AG10803 (cell line): ENCODE data around the gene ZNF764.

ENCODE experiments used
- DNase-seq: peaks from one replicate; pipeline ENCODE4 v3.0.0; 2010; ENCODE audit warnings: low read depth
- H3K4me3 ChIP-seq: 2 replicates; pipeline ENCODE4 v1.5.1; 2011; ENCODE audit warnings: mild to moderate bottlenecking, low read length, control low read depth
- TF ChIP-seq, protein P1 (sequence below): conservative IDR thresholded peaks from 2 replicates; pipeline ENCODE4 v1.5.1; 2011; ENCODE audit warnings: mild to moderate bottlenecking, low read length, control low read depth, inconsistent platforms

Gene ZNF764

DNA sequence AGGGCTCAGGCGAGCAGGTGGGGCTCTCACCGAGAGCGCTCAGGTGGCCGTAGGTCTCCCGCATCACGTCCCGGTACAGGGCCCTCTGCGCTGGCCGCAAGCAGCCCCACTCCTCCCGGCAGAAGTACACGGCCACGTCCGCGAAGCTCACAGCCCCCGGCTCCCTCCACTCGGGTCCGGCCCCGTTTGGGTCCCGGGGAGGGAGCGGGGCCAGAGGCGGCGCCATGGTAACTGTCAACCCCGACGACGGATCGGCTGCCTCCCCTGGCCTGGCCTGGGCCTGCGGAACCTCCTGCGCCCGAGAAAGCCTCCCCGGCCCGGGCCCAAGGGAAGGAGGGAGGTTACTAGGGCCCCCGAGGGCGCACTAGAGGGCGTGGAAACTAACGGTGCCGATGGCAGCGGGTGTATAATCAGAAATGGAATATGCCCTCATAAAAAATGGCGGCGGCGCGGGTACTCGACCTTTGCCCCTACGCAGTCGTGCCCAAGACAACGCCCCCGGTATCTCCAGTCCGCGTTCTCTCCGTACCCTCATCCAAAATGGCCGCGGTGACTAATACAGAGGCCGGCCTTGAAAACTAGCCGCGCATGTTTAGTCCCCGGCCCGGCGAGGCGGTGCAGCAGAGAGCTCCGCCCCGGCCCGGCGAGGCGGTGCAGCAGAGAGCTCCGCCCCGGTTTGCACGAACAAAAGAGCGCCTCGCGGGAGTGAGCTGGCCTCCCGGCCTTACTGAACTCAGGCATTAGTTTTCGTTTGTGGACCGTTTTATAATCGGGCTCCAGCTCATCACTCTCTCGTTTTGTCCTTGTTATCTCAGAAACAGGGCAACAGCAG lies at the start of gene ZNF764:
TSS of gene ZNF764 (minus strand) at position 418 of the 832 bp plus-strand sequence. CDS start at position 226, 192 bp downstream.
- H3K4me3 ChIP-seq: peak within 1 kb of the TSS; percentile 76
- DNase-seq: peak; percentile 97
- TF ChIP-seq, protein P1, sequence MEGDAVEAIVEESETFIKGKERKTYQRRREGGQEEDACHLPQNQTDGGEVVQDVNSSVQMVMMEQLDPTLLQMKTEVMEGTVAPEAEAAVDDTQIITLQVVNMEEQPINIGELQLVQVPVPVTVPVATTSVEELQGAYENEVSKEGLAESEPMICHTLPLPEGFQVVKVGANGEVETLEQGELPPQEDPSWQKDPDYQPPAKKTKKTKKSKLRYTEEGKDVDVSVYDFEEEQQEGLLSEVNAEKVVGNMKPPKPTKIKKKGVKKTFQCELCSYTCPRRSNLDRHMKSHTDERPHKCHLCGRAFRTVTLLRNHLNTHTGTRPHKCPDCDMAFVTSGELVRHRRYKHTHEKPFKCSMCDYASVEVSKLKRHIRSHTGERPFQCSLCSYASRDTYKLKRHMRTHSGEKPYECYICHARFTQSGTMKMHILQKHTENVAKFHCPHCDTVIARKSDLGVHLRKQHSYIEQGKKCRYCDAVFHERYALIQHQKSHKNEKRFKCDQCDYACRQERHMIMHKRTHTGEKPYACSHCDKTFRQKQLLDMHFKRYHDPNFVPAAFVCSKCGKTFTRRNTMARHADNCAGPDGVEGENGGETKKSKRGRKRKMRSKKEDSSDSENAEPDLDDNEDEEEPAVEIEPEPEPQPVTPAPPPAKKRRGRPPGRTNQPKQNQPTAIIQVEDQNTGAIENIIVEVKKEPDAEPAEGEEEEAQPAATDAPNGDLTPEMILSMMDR: no peak

DNA sequence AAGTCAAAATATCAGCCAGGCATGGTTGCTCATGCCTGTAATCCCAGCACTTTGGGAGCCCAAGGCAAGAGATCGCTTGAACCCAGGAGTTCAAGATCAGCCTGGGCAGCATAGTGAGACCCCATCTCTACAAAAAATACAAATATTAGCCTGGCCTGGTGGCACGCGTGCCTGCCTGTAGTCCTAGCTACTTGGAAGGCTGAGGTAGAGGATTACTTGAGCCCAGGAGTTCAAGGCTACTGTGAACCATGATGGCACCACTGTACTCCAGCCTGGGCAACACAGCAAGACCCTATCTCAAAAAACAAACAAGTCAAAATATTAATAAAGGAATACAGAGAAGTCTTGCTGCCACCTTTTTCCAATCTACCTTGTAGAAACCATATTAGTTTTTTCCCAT lies 47.8 kb upstream of the ZNF764 start:
- TF ChIP-seq, protein P1: no peak
- H3K4me3 ChIP-seq: no peak overlapping the region
- no peak for DNase-seq

DNA sequence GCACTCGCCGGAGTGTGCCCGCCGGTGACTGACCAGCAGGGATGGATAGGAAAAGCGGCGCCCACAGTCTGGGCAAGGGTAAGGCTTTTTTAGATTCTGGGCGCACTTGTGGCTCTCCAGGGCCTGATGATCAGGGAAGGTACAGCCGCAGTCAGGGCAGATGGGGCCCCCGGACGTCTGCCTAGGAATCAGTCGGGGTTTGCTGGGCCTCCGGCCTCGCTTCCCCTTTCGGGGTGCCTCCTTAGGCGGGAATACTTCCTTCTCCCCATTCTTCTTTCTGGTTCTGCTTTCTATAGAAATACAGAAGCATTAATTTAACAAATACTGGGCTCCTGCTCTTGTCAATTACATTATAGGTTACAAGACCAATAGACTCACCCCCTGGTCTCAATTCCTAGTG lies 47.0 kb upstream of the ZNF764 start:
- TF ChIP-seq, protein P1: no peak
- no peak for DNase-seq

DNA sequence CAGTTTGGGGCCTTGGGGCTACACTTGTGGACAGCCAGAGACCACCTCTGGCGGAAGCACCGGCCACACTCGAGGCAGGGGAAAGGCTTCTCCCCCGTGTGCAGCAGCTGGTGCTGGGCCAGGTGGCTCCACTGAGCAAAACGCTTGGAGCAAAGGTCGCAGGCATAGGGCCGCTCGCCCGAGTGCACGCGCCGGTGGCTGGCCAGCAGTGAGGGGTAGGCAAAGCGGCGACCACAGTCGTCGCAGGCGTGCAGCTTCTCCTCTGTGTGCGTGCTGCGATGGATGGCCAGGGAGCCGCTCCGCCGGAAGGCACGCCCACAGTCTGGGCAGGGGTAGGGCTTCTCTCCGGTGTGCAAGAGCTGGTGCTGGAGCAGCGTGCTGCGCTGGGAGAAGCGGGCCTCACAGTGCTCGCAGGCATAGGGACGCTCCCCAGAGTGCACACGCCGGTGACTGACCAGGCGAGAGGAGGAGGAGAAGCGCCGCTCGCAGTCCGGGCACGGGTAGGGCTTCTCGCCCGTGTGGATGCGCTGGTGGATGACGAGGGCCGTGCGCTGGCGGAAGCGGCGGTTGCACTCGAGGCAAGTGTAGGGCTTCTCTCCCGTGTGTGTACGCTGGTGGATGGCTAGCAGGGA lies 46.3 kb upstream of the ZNF764 start:
- H3K4me3 ChIP-seq: no peak overlapping the region
- TF ChIP-seq, protein P1: no peak
- DNase-seq: no peak

More for the DNA sequence above, 47.0 kb upstream of the ZNF764 start:
- H3K4me3 ChIP-seq: no peak overlapping the region

DNA sequence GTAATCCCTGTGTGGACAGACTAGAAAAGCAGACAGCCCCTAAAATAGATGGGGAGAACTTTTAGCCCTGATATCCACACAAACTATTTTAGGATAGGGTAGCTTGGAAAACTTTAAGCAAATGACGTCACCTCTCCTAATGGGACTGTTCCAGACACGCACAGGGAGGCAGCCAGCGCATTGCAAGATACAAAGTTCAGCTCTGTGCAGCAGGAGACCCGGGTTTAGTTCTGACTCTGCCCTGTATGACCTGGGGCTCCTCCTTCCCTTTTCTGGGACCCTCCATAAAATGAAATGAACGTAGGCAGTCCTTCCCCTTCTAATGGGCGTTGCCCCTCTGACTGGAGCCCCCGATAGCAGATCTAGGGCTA lies 45.8 kb upstream of the ZNF764 start:
- TF ChIP-seq, protein P1: no peak
- peak; percentile 36 for DNase-seq

DNA sequence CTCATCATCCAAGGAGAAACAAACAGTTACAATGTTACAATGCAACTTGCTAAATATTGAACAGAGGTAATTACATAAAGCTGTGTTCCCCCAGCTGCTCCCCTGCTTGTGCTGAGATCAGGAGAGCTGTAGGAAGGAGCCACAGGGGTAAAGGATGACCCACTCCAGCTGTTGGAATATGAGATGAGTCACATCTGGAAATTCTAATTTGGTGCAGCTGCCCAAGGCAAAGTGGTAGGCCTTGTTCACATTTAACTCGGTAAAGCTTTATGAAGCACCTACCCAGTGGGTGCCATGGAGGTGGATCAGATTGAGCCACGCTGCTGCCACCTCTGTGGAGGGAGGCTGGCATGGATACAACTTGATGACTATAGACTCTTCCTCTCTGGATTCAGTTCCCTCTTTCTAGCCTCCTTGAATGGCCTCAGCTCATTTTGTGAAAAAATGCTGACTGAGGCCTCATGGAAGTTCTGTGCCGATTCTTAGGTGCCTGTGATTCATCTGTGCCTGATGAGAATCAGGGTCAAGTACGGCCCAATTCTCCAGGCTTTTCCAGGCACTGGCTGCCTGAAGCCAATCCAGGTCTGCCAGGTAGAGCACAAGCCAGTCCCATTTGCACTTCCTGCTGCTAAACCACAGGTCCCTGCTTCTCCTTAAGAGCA lies 44.6 kb upstream of the ZNF764 start:
- peak; percentile 48 for DNase-seq
- H3K4me3 ChIP-seq: no peak overlapping the region
- TF ChIP-seq, protein P1: no peak

More for the DNA sequence above, 45.8 kb upstream of the ZNF764 start:
- H3K4me3 ChIP-seq: no peak overlapping the region
